Measurements from ENCODE around the gene VAMP1.
"Not testable (repeated sequence)": the region's sequence is repeated elsewhere in the genome, so short reads cannot be mapped to it uniquely, and the experiment has no call there.

VAMP1 gene

GRCh38 chr12:6470375-6471163, at the start of gene VAMP1:
Gene VAMP1, minus strand, starts transcription at chr12:6470677. Its CDS starts 146 bp downstream, at chr12:6470531.
- peak; percentile 98 for TF ChIP-seq POLR2AphosphoS5 (IDR thresholded peaks at IDR 0.05; ENCODE audit: borderline replicate concordance, low read depth, low read length)
- no peak for TF ChIP-seq FOXP2 (optimal IDR thresholded peaks at IDR 0.05; ENCODE audit: control extremely low read depth, extremely low read length, insufficient read depth)
- H3K9me3 ChIP-seq (ENCODE audit: low read depth, low read length) = no peaks in the 10 kb centered on the region
- no peaks in the 10 kb centered on the region for H3K36me3 ChIP-seq (ENCODE audit: insufficient read depth, low read length)
- peak; percentile 71 for DNase-seq (ENCODE audit: low read depth, low spot score)
- peak within 1 kb of the TSS; percentile 89 for H3K4me3 ChIP-seq
- peak within 1 kb of the TSS; percentile 62; the same call in 1 of the 2 replicates for H3K27ac ChIP-seq
- peak within 1 kb of the TSS; percentile 80 for H3K9ac ChIP-seq (ENCODE audit: insufficient read length)

- Histone ChIP-seq H3K9ac (ENCODE audit: insufficient read length) (no peak overlapping the region), H3K27ac (no peak overlapping the region), H3K9me3 (ENCODE audit: low read depth, low read length) (no peaks in the 10 kb centered on the region), H3K36me3 (ENCODE audit: insufficient read depth, low read length) (peaks cover 93% of the 10 kb centered on the region), H3K4me3 (no peak overlapping the region)
- TF ChIP-seq FOXP2 (optimal IDR thresholded peaks at IDR 0.05; ENCODE audit: control extremely low read depth, extremely low read length, insufficient read depth) = no peak
- TF ChIP-seq POLR2AphosphoS5 (IDR thresholded peaks at IDR 0.05; ENCODE audit: borderline replicate concordance, low read depth, low read length) = no peak
- TF ChIP-seq EZH2 (IDR thresholded peaks at IDR 0.05) = no peak
- no peak for DNase-seq (ENCODE audit: low read depth, low spot score)
Measured at GRCh38 chr12:6520186-6520585, 49.7 kb upstream of the VAMP1 start.

GRCh38 chr12:6508087-6508486, 37.6 kb upstream of the VAMP1 start:
- Histone ChIP-seq H3K9me3 (ENCODE audit: low read depth, low read length) (no peaks in the 10 kb centered on the region), H3K36me3 (ENCODE audit: insufficient read depth, low read length) (peaks cover 61% of the 10 kb centered on the region), H3K9ac (ENCODE audit: insufficient read length) (no peak overlapping the region), H3K27ac (no peak overlapping the region), H3K4me3 (no peak overlapping the region)
- TF ChIP-seq EZH2 (IDR thresholded peaks at IDR 0.05) (no peak), FOXP2 (optimal IDR thresholded peaks at IDR 0.05; ENCODE audit: control extremely low read depth, extremely low read length, insufficient read depth) (no peak), POLR2AphosphoS5 (IDR thresholded peaks at IDR 0.05; ENCODE audit: borderline replicate concordance, low read depth, low read length) (no peak)
- no peak for DNase-seq (ENCODE audit: low read depth, low spot score)

GRCh38 chr12:6507102-6507998, 36.9 kb upstream of the VAMP1 start:
- Histone ChIP-seq H3K9ac (ENCODE audit: insufficient read length) (no peak overlapping the region), H3K27ac (no peak overlapping the region), H3K36me3 (ENCODE audit: insufficient read depth, low read length) (peaks cover 57% of the 10 kb centered on the region)

GRCh38 chr12:6500466-6500865, 30.0 kb upstream of the VAMP1 start:
- Histone ChIP-seq H3K4me3 (peak overlapping the region; percentile 44), H3K9me3 (ENCODE audit: low read depth, low read length) (no peaks in the 10 kb centered on the region), H3K36me3 (ENCODE audit: insufficient read depth, low read length) (peaks cover 64% of the 10 kb centered on the region), H3K27ac (peak overlapping the region; percentile 80), H3K9ac (ENCODE audit: insufficient read length) (no peak overlapping the region)
- DNase-seq (ENCODE audit: low read depth, low spot score) = peak; percentile 98
- TF ChIP-seq EZH2 (IDR thresholded peaks at IDR 0.05) = no peak
- TF ChIP-seq POLR2AphosphoS5 (IDR thresholded peaks at IDR 0.05; ENCODE audit: borderline replicate concordance, low read depth, low read length) = peak; percentile 43; the same call in 1 of the 2 replicates
- TF ChIP-seq FOXP2 (optimal IDR thresholded peaks at IDR 0.05; ENCODE audit: control extremely low read depth, extremely low read length, insufficient read depth) = no peak

More at GRCh38 chr12:6507102-6507998, 36.9 kb upstream of the VAMP1 start:
- no peak for DNase-seq (ENCODE audit: low read depth, low spot score)
- H3K9me3 ChIP-seq (ENCODE audit: low read depth, low read length) = no peaks in the 10 kb centered on the region
- no peak overlapping the region for H3K4me3 ChIP-seq
- TF ChIP-seq FOXP2 (optimal IDR thresholded peaks at IDR 0.05; ENCODE audit: control extremely low read depth, extremely low read length, insufficient read depth) (no peak), EZH2 (IDR thresholded peaks at IDR 0.05) (no peak), POLR2AphosphoS5 (IDR thresholded peaks at IDR 0.05; ENCODE audit: borderline replicate concordance, low read depth, low read length) (no peak)

- H3K9me3 ChIP-seq (ENCODE audit: low read depth, low read length); H3K4me3 ChIP-seq; H3K9ac ChIP-seq (ENCODE audit: insufficient read length); H3K27ac ChIP-seq; DNase-seq (ENCODE audit: low read depth, low spot score): not testable (repeated sequence)
- H3K36me3 ChIP-seq (ENCODE audit: insufficient read depth, low read length) = peaks cover 55% of the 10 kb centered on the region
Measured at GRCh38 chr12:6497291-6497690, 26.8 kb upstream of the VAMP1 start.

- DNase-seq (ENCODE audit: low read depth, low spot score) = no peak
- H3K27ac ChIP-seq = peak overlapping the region; percentile 94; the same call in 1 of the 2 replicates
- H3K4me3 ChIP-seq = peak overlapping the region; percentile 98
- H3K36me3 ChIP-seq (ENCODE audit: insufficient read depth, low read length) = peaks cover 53% of the 10 kb centered on the region
- peak overlapping the region; percentile 82 for H3K9ac ChIP-seq (ENCODE audit: insufficient read length)
- no peaks in the 10 kb centered on the region for H3K9me3 ChIP-seq (ENCODE audit: low read depth, low read length)
- no peak for TF ChIP-seq EZH2 (IDR thresholded peaks at IDR 0.05)
- TF ChIP-seq FOXP2 (optimal IDR thresholded peaks at IDR 0.05; ENCODE audit: control extremely low read depth, extremely low read length, insufficient read depth) = no peak
- no peak for TF ChIP-seq POLR2AphosphoS5 (IDR thresholded peaks at IDR 0.05; ENCODE audit: borderline replicate concordance, low read depth, low read length)
Measured at GRCh38 chr12:6494968-6495367, 24.5 kb upstream of the VAMP1 start.

- no peak for TF ChIP-seq POLR2AphosphoS5 (IDR thresholded peaks at IDR 0.05; ENCODE audit: borderline replicate concordance, low read depth, low read length)
- no peak for TF ChIP-seq FOXP2 (optimal IDR thresholded peaks at IDR 0.05; ENCODE audit: control extremely low read depth, extremely low read length, insufficient read depth)
- no peak for TF ChIP-seq EZH2 (IDR thresholded peaks at IDR 0.05)
- Histone ChIP-seq H3K36me3 (ENCODE audit: insufficient read depth, low read length) (peaks cover 47% of the 10 kb centered on the region), H3K4me3 (peak overlapping the region; percentile 98), H3K27ac (peak overlapping the region; percentile 94), H3K9me3 (ENCODE audit: low read depth, low read length) (no peaks in the 10 kb centered on the region), H3K9ac (ENCODE audit: insufficient read length) (peak overlapping the region; percentile 82)
- DNase-seq (ENCODE audit: low read depth, low spot score) = no peak
Measured at GRCh38 chr12:6494258-6494743, 23.8 kb upstream of the VAMP1 start.

Measured in SK-N-MC (cell line).